ENCODE results near the gene RPIA.

Gene RPIA

DNA sequence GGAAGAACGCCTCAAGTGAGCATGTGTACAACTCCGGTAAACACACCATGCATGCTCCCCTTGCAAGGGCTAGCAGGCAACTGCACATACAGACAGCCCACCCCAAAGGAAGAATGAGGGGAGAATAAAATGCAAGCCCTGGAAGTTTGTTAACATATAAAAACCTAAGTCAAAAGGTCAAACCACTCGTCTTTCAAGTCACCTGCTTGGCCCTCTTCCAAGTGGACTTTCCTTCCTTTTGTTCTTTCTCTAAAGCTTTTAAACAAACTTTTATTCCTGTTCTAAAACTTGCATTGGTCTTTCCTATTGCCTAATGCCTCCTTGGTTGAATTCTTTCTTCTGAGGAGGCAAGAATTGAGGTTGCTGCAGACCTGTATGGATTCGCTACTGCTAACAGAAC is 5.2 kb upstream of the RPIA start:
- DNase-seq = no peak

DNA sequence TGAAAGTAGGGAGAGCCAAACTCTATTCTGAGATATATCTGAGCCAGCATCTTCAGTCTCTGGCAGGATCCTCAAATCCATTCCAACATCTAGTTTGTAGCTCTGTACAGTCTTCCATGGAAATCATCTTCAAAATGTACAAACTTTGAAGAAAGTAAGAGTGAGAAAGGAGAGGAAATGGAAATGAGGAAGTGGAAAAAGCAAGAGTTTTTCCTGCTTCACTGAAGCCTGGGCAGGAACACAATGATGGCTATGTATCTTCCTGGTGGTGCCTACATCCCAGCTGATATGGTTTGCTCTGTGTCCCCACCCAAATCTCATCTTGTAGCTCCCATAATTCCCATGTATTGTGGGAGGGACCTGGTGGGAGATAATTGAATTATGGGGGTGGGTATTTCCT is 4.1 kb upstream of the RPIA start:
- no peak for DNase-seq

DNA sequence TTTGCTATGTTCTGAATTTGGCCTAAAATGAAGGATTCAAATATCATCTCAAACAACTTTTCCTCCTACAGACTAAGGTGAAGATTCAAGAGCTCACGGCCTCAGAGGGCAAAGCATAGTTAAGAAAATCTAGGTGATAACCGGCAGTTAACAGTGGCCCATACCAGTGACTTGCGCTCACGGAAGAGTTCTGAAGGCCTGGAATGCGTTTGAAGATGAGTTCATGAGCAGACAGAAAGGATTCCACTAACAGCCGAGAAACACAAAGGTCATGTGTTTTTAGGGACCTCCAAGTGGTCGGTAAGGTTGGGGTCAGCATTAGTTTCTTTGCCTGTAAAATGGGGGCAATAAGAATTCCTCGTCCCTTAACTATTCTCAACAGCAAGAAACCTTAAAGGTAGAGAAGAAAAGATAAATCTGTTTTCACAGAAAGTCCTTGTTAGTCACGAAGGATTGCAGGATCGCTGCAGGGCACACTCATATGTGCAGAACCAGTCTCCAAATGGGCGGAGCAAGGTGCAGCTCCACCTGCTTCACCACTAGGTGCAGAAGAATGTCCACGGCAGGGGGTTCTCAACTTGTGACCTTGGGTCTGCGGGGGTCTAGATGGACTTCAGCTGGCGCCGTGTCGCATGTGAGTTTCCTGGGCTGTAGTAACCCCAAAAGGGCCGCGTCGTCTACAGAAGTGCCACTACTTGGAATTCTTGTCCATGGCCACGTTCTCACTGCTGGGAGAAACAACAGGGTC is 708 bp upstream of the RPIA start:
- peak; percentile 46 for DNase-seq

DNA sequence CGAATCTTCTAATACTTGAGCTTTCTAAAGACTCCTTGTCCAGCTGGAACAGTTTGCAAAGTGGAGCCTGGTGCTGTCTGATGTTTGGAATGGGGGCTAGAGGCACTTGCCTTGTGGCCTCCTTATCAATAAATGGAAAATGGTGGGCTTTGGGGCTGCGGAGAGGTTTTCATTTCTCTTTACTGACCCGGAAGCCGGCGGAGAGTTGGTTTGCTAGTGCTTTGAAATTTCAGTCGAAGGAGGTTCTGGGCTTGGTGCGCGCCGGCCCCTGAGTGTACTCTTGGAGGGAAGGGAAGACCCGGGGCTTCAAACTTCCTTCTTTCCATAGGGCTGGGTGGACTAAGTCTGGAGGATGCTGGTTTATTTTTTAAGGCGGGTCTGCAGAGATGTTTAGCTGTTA is 714 bp downstream of the RPIA start:
- peak; percentile 30 for DNase-seq

DNA sequence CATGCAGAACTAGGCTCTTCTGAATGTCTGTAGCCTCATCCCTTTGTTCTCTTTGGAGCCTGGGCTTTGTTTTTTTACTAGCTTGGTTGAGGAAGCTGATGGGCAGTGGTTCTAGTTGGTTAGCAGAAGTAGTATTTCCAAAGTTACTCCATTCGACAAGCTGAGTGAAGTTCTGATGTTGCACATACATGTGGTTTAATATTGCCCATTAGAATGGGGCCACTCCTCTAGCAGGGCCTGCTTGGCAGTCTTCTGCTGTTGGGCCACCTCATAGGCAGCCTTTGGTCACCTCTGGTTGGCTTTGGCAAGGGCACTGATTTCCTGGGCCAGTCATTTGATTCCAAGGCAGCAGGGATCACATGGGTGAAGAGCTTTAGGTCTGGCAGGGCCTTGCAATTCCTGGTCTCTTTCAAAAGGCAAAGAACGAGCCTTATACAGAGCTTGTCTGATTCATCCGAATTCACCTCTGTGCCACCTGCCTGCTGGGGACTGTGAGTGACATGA is 2.5 kb downstream of the RPIA start:
- no peak for DNase-seq

- no peak for DNase-seq
Observed at GRCh38 chr2:88696611-88697010, 5.1 kb downstream of the RPIA start.

- no peak for DNase-seq
Observed at GRCh38 chr2:88697370-88698026, 6.0 kb downstream of the RPIA start.

- DNase-seq = no peak
Observed at GRCh38 chr2:88698027-88698413, 6.5 kb downstream of the RPIA start.

- DNase-seq = no peak
Observed at GRCh38 chr2:88698498-88699233, 7.2 kb downstream of the RPIA start.

- no peak for DNase-seq
Observed at GRCh38 chr2:88707003-88707402, 15.5 kb downstream of the RPIA start.

- no peak for DNase-seq
Observed at GRCh38 chr2:88709181-88709631, 17.7 kb downstream of the RPIA start.

GRCh38 chr2:88711289-88711688 is 19.8 kb downstream of the RPIA start:
- DNase-seq = no peak

GRCh38 chr2:88711897-88712296 is 20.4 kb downstream of the RPIA start:
- no peak for DNase-seq

GRCh38 chr2:88713408-88713807 is 21.9 kb downstream of the RPIA start:
- DNase-seq = no peak

DNA sequence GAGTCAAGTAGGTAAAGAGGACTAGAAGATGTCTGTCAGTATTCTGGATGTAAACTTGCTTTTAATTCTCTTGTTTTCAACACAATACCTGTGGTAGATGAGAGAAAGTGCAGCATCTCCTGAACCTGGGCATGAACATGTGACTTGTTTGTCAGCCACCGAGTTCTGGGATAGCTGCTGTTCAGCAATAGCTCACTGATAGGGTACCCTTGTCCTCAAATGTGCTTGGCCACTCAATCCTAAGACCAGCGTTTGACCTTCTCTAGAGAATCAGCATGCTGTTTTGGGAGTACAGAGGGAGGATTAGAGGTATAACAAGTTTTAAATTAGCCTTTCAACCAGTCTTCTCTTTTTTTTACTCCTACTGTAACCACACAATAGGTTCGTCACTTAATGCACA is 23.2 kb downstream of the RPIA start:
- DNase-seq = no peak

GRCh38 chr2:88720399-88720798 is 28.9 kb downstream of the RPIA start:
- DNase-seq = no peak

DNA sequence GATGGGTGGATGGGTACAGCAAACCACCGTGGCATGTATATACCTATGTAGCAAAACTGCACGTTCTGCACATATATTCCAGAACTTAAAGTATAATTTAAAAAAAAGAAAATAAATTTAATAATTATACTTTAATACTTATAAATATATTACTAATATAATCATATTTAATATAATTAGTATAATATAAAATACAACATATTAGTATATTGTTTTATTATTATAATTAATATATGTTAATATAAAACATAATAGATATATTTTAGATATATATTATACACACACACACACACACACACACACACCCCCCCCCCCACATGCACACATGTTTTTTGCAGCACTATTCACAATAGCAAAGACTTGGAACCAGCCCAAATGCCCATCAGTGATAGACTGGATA is 29.8 kb downstream of the RPIA start:
- no peak for DNase-seq

GRCh38 chr2:88724643-88725332 is 33.3 kb downstream of the RPIA start:
- no peak for DNase-seq

- no peak for DNase-seq
Observed at GRCh38 chr2:88729061-88729745, 37.7 kb downstream of the RPIA start.

- no peak for DNase-seq
Observed at GRCh38 chr2:88733155-88733902, 41.9 kb downstream of the RPIA start.

- no peak for DNase-seq
Observed at GRCh38 chr2:88735133-88735532, 43.7 kb downstream of the RPIA start.

DNA sequence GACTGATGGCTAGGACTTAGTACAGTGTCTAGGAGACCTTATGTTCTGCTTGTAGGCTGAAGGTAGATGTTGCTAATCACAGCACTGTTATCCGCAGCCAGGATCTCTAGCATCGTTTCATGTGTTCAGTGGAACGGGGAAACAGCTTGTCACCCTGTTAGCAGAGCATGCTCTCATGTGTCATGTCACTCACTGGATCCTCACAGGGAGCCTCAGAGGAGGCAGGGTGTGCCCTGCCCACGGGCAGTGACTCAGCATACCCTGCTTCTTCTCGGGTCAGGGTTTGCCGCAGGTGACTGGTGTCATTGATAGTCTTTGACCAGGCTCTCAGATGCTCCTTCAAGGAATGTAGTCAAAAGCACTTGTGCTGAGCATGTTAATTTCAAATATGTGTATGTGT is 44.4 kb downstream of the RPIA start:
- peak; percentile 38 for DNase-seq

Data from activated CD8-positive, alpha-beta memory T cell treated with anti-CD3 and anti-CD28 coated beads, Interleukin-2, amount 50 U/mL, for 4 hours (primary cell).